HepG2 (cell line): ENCODE data around the gene GRID1. TPM values are rescaled to one million over a fixed set of nuclear protein-coding genes. Genes with fewer than 3 reads are reported as not detected.

Source experiments
- EEA1 ChIP-seq: sonication (generic); formaldehyde crosslinking; IDR thresholded peaks from 2 replicates; pipeline ENCODE4 v1.5.1; 2020; ENCODE audit warnings: mild to moderate bottlenecking, missing genetic modification reagents, borderline replicate concordance
- ETS1 ChIP-seq: sonication (generic); formaldehyde crosslinking; IDR thresholded peaks from 2 replicates; pipeline ENCODE4 v1.4.0; 2020; ENCODE audit warnings: missing genetic modification reagents
- FOXA1 ChIP-seq, 2 experiments: fragments of 450-650 bp in 1 of 2; sonication (generic) in 1 of 2; formaldehyde crosslinking in 1 of 2; IDR thresholded peaks; 2 replicates each; pipeline versions ENCODE4 v1.4.0 to v1.6.1; 2016 to 2020; ENCODE audit warnings: missing genetic modification reagents in 1 of 2
- FOXC1 ChIP-seq: sonication (generic); formaldehyde crosslinking; IDR thresholded peaks from 2 replicates; pipeline ENCODE4 v1.8.0; 2022; ENCODE audit warnings: mild to moderate bottlenecking, missing genetic modification reagents, borderline replicate concordance
- GLI4 ChIP-seq: sonication (generic); formaldehyde crosslinking; IDR thresholded peaks from 2 replicates; pipeline ENCODE4 v1.5.1; 2020; ENCODE audit warnings: missing genetic modification reagents, mild to moderate bottlenecking, moderate library complexity, borderline replicate concordance
- HNRNPH1 ChIP-seq: fragments of 200-400 bp; formaldehyde crosslinking; optimal IDR thresholded peaks from 2 replicates; pipeline ENCODE3; 2017; ENCODE audit warnings: mild to moderate bottlenecking, low read depth, low read length
- KAT7 ChIP-seq: IDR thresholded peaks from 2 replicates; pipeline ENCODE4 v1.6.1; 2018; ENCODE audit warnings: borderline replicate concordance, missing compliant biosample characterization
- NAIF1 ChIP-seq: sonication (generic); formaldehyde crosslinking; IDR thresholded peaks from 2 replicates; pipeline ENCODE4 v1.5.0; 2020; ENCODE audit warnings: mild to moderate bottlenecking, missing genetic modification reagents, borderline replicate concordance
- NBN ChIP-seq: fragments of 450-650 bp; conservative IDR thresholded peaks from 2 replicates; pipeline ENCODE4 v1.6.1; 2017
- SP140L ChIP-seq: sonication (generic); formaldehyde crosslinking; IDR thresholded peaks from 2 replicates; pipeline ENCODE4 v1.4.0; 2020; ENCODE audit warnings: missing genetic modification reagents, borderline replicate concordance
- SSRP1 ChIP-seq: IDR thresholded peaks from 2 replicates; pipeline ENCODE4 v1.6.1; 2016; ENCODE audit warnings: control low read depth
- TFAP4 ChIP-seq: sonication (generic); IDR thresholded peaks from 2 replicates; pipeline ENCODE4 v1.6.1; 2016; ENCODE audit warnings: low read depth, borderline replicate concordance
- ZNF142 ChIP-seq: sonication (generic); formaldehyde crosslinking; IDR thresholded peaks from 2 replicates; pipeline ENCODE4 v1.4.0; 2020; ENCODE audit warnings: missing genetic modification reagents
- ZNF296 ChIP-seq: sonication (generic); formaldehyde crosslinking; conservative IDR thresholded peaks from 2 replicates; pipeline ENCODE4 v1.5.0; 2020; ENCODE audit warnings: mild to moderate bottlenecking, missing genetic modification reagents
- ZNF772 ChIP-seq: sonication (generic); formaldehyde crosslinking; IDR thresholded peaks from 2 replicates; pipeline ENCODE4 v1.5.0; 2020; ENCODE audit warnings: mild to moderate bottlenecking, missing genetic modification reagents
- ZNF782 ChIP-seq: sonication (generic); formaldehyde crosslinking; IDR thresholded peaks from 2 replicates; pipeline ENCODE4 v1.4.0; 2020; ENCODE audit warnings: missing genetic modification reagents, mild to moderate bottlenecking, borderline replicate concordance
- ZNF83 ChIP-seq: sonication (generic); formaldehyde crosslinking; IDR thresholded peaks from 2 replicates; pipeline ENCODE4 v1.4.0; 2020; ENCODE audit warnings: missing genetic modification reagents, mild to moderate bottlenecking, borderline replicate concordance
- polyA plus RNA-seq, 8 experiments: library from polyadenylated mRNA; depleted of rRNA in 3 of 8; stranded (reverse) in 7 of 8; unstranded in 1 of 8; fragments of >200 nt; fragmentation: Illumina TruSeq in 4 of 8; extraction: Trizol in 4 of 8; gene quantifications; 2 replicates each; pipeline versions ENCODE4 v1.2.1 to v1.2.3, GENCODE V29; 2011 to 2016; ENCODE audit warnings: low read depth in 4 of 8, missing spikeins in 1 of 8, mixed read lengths in 1 of 8; ENCODE audit not compliant: insufficient read depth in 1 of 8
- total RNA-seq, 5 experiments: library from RNA; depleted of rRNA; stranded (reverse); fragments of >200 nt; fragmentation: Illumina TruSeq; extraction: Trizol; gene quantifications; 2 replicates each; pipeline ENCODE4 v1.2.3, GENCODE V29; 2016; ENCODE audit warnings: low read depth in 1 of 5
- TF ChIP-seq, protein P1 (sequence below): sonication (generic); formaldehyde crosslinking; IDR thresholded peaks from 2 replicates; pipeline ENCODE4 v1.5.0; 2020; ENCODE audit warnings: missing genetic modification reagents
- TF ChIP-seq, protein P2 (sequence below): IDR thresholded peaks from 2 replicates; pipeline ENCODE4 v1.6.1; 2016; ENCODE audit warnings: missing genetic modification reagents, missing compliant biosample characterization

Gene GRID1
- total and polyA plus RNA-seq, 2 of the 13 experiments (the other 11 are each of a cell fraction or from before 2014, with no cell fraction given): 0.05 TPM; not detected in 1

DNA sequence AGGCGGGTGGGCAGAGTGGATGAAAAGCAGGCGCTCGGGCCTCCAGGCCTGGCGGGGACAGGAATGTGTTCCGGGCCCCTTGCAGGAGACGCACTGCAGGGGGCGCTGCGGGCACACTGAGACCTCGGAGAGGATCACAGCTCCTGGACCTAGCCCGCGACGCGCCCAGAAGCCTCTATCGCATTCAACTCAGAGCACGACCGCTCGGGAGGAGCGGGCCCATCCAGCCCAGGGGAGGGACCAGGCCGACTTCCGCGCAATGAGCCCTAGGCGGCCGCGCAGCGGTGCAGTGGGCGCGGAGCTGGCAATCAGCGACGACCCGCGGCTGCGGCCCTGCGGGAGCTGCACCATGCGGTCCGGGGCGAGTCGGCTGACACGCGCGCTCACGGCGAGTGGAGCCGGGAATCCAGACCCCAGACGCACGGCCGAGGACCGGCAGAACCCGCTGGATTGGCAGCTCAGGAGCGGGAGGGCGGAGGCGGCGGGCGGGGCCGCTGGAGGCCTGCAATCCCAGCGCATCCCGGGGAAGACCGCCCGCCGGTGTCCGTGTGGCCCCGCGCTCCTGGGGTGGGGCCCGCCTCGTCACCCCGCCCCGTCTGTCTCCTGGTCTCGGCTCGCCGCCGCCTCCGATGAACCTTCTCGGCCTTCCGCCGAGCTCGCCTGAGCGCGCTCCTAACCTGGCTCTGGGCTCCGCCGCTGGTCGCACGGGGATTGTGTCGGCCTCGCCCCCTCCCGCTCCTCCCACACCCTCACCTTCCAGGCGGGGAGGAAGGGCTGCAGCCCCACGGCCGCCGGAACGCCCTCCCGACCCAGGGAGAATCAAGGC, 33.5 kb upstream of the GRID1 start (continued):
- TF ChIP-seq ZNF83 (peak; percentile 27; the same call in 1 of the 2 replicates), ZNF772 (CRISPR knock-in tag) (peak; percentile 89), NAIF1 (peak; percentile 67; the same call in 1 of the 2 replicates), FOXC1 (CRISPR knock-in tag) (peak; percentile 99), KAT7 (CRISPR knock-in tag) (peak; percentile 96; the same call in 1 of the 2 replicates), EEA1 (CRISPR knock-in tag) (peak; percentile 69; the same call in 1 of the 2 replicates), SP140L (CRISPR knock-in tag) (no peak), SSRP1 (no peak), ZNF296 (CRISPR knock-in tag) (0 out of 2 replicates have a peak, but pooled peaks have one; percentile 28), ETS1 (no peak), ZNF782 (peak; percentile 28; the same call in 1 of the 2 replicates), ZNF142 (peak; percentile 95), GLI4 (CRISPR knock-in tag) (peak; percentile 56; the same call in 1 of the 2 replicates), FOXA1 (IDR thresholded peaks at IDR 0.05) (no peak), FOXA1 (CRISPR knock-in tag; IDR thresholded peaks at IDR 0.05) (peak; percentile 2; the same call in 1 of the 2 replicates), HNRNPH1 (no peak), NBN (no peak), TFAP4 (no peak; the same call in 1 of the 2 replicates)
- TF ChIP-seq, protein P1, sequence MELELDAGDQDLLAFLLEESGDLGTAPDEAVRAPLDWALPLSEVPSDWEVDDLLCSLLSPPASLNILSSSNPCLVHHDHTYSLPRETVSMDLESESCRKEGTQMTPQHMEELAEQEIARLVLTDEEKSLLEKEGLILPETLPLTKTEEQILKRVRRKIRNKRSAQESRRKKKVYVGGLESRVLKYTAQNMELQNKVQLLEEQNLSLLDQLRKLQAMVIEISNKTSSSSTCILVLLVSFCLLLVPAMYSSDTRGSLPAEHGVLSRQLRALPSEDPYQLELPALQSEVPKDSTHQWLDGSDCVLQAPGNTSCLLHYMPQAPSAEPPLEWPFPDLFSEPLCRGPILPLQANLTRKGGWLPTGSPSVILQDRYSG (CRISPR knock-in tag): no peak
- TF ChIP-seq, protein P2, sequence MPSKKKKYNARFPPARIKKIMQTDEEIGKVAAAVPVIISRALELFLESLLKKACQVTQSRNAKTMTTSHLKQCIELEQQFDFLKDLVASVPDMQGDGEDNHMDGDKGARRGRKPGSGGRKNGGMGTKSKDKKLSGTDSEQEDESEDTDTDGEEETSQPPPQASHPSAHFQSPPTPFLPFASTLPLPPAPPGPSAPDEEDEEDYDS (CRISPR knock-in tag): peak; percentile 56; the same call in 1 of the 2 replicates
